Adipose tissue (tissue), 3 donors: ENCODE data around the gene FRMD1. TPM values are rescaled to one million over a fixed set of nuclear protein-coding genes. Genes with fewer than 3 reads are reported as not detected.

Source experiments
- H3K27ac ChIP-seq: one replicate; pipeline ENCODE4 v1.5.1; 2013; ENCODE audit warnings: low read depth, low read length
- WGBS, 3 donors: extraction: QIAGEN DNeasy Blood & Tissue Kit; methylation state at CpG; one replicate each; pipeline ENCODE4 v1.1.7; 2013; 5-methylcytosine and 5-hydroxymethylcytosine counted together
- polyA plus RNA-seq, 3 donors: library from polyadenylated mRNA; stranded (reverse); fragments of 200-250 nt; gene quantifications; one replicate each; pipeline ENCODE4 v1.2.3, GENCODE V29; 2013
- donor health status: healthy with polysubstance abuse.
- donor health status: Bipolar disorder and iron deficiency.
- donor health status: healthy.

The FRMD1 gene
- polyA plus RNA-seq, 3 donors: 0.06 to 2.6 (median 1.3) TPM

DNA sequence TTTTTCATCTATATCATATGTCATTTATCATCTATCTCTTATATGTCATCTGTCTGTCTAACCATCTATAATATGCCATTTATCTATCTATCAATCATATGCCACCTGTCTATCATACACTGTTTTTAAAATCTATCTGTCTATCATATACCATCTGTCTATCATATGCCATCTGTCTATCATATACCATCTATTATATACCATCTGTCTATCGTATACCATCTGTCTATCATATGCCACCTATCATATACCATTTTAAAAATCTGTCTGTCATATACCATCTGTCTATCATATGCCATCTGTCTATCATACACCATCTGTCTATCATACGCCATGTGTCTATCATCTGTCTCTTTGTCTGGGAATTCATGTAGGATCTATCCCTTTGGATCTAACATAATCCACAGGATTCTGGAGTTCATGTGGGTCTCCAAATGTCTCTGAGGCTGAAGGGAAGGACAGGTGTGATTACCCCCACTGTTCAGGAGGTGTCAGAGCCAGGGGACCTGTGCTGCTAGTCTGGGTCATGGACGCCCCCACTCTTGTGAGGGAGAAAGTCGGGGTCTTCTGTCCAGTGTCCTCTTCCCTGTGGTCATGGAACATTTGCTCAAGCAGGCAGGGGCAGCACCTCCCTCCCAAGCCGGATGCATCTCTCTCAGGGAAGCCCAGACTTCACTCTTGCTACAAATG lies 36.9 kb upstream of the FRMD1 start:
- WGBS, 3 donors: 62 to 91% (median 83%) methylated on average over 5 of the region's 5 CpGs
- H3K27ac ChIP-seq: no peak overlapping the region

GRCh38 chr6:168113226-168113625 lies 34.2 kb upstream of the FRMD1 start:
- H3K27ac ChIP-seq: no peak overlapping the region
- WGBS, 3 donors: 89 to 96% (median 95%) methylated on average over 8 of the region's 8 CpGs

DNA sequence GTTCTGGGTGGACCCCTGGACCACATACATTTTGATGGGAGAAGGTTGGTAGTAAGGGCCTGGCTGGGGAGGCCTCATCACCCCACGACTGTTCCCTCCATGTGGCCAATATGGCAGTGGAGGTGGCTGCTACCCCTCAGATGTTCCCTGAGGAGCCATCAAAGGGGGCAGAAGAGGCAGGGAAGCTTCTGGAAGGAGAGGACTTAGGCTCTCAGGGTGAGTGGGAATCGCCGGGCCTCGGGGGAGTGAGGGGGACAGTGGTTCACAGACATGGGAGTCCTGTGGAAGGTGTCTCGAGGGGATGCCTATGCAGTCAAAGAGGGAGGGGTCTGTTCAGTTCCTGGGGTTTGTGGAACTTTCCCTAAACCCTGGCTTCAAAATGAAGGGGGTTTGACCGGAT lies 32.9 kb upstream of the FRMD1 start:
- WGBS, 3 donors: 89 to 96% (median 90%) methylated on average over 6 of the region's 6 CpGs
- no peak overlapping the region for H3K27ac ChIP-seq

GRCh38 chr6:168110437-168110836 lies 31.4 kb upstream of the FRMD1 start:
- H3K27ac ChIP-seq: no peak overlapping the region
- 80 to 93% (median 87%) methylated on average over 3 of the region's 3 CpGs for WGBS, 3 donors

DNA sequence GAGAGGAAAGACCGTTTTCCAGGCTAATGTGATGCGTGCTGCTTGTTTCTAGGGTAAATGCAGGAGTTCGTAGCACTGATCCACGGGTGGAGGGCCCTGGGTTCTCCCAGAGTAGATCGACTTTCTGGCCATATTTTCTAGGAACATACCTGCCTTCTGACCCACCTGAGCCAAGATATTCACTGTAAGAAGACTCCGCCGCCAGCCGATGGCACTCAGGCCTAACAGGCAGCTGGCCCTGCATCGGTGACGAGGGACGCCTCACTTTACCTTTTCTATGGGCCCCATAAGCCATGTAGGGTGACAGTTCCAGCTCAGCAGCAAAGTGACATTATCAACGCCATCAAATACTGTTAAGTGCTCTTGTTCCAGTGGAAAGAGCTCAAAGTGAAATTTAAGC lies 30.2 kb upstream of the FRMD1 start:
- no peak overlapping the region for H3K27ac ChIP-seq
- 92 to 97% (median 93%) methylated on average over 12 of the region's 12 CpGs for WGBS, 3 donors

DNA sequence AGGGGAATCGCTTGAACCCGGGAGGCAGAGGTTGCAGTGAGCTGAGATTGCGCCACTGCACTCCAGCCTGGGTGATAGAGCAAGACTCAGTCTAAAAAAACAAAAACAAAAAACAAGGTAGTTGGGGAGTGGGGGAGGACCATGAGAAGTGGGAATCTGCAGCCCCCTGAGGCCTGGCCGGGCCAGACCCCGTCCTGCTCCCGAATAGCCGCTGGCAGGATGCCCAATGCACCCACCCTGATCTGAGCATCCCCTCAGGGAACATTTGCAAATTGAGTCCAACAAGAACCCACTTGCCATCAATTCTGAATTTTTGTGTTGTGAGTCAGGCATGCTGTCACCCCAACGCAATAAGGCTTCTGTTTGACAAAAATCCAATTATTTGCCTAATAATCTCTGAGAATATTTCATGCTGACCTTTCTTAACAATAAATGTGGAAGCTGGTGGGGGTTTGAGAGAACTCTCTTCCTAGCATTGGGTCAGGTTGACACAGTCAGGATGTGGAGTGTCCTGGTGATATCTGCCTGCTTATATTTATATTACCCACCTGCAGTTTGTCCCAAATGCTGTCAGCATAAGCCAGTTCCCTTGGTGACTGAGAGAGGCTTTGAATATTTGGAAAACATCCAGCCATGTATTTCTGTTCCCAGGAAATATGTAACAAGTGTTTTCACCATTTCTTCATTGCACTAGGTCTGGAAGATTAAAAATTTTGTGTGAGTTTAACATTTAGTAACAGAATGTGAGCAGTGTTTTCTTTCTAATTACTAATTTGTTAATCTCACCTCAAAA lies 28.4 kb upstream of the FRMD1 start:
- H3K27ac ChIP-seq: no peak overlapping the region
- 71 to 77% (median 72%) methylated on average over 8 of the region's 8 CpGs for WGBS, 3 donors

- 77 to 91% (median 87%) methylated on average over 3 of the region's 3 CpGs for WGBS, 3 donors
- no peak overlapping the region for H3K27ac ChIP-seq
Observed at GRCh38 chr6:168106633-168107005, 27.6 kb upstream of the FRMD1 start.

DNA sequence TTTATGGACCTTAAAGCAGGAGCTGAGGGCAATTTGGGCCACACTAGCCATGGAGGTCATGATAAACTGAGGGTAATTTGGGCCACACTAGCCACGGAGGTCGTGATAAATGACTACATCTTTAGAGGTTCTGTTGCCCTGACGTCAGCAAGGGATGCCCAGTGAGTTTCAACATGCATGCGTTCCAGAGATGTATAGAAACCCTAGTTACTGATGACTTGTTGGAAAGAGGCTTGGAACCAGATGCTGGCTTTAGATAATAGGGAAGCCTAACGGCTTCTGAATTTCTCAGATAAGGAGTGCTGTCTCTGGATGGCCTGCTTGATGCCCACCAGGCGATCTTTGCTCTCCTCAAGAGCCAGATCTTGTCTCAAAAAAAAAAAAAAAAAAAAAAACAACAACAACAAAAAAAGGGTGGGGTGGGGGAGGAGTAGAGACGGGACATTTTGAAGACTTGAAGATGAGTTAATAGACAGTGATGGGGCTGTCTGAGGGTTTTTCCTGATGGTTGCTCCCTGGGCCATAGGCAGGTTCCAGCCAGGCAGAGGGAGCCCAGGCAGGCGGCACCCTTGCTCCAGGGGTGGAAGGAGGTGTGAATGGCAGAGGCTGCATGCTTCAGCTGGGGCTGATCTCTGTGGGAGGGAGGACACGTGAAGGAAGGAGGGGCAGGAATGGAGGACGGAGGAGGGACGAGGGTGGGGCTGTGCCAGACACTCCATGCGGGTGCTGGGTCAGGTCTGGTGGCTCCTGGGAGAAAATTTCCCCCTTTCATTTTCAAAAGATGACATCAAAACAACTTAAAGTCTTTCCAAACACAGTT lies 27.0 kb upstream of the FRMD1 start:
- WGBS, 3 donors: 75 to 81% (median 78%) methylated on average over 12 of the region's 12 CpGs
- H3K27ac ChIP-seq: no peak overlapping the region

DNA sequence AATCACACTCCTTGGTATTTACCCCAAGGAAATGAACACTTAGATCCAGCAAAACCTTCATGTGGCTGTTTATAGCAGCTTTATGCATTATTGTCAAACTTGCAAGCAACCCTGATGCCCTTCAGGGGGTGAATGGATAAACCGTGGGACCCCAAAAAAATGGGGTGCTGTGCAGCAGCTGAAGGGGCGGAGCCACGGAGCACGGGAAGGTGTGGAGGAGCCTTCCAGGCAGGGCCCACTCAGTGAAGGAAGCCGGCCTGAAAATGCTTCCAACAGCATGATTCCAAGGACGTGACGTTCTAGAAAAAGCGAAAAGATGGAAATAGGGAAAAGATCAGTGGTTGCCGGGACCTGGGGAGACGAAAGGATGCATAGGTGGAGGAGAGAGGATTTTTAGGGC lies 25.6 kb upstream of the FRMD1 start:
- no peak overlapping the region for H3K27ac ChIP-seq
- 88% methylated on average over 10 of the region's 10 CpGs for WGBS, 3 donors

- no peak overlapping the region for H3K27ac ChIP-seq
- WGBS, 3 donors: 72 to 89% (median 72%) methylated on average over 19 of the region's 19 CpGs
Observed at GRCh38 chr6:168103050-168103830, 24.2 kb upstream of the FRMD1 start.

DNA sequence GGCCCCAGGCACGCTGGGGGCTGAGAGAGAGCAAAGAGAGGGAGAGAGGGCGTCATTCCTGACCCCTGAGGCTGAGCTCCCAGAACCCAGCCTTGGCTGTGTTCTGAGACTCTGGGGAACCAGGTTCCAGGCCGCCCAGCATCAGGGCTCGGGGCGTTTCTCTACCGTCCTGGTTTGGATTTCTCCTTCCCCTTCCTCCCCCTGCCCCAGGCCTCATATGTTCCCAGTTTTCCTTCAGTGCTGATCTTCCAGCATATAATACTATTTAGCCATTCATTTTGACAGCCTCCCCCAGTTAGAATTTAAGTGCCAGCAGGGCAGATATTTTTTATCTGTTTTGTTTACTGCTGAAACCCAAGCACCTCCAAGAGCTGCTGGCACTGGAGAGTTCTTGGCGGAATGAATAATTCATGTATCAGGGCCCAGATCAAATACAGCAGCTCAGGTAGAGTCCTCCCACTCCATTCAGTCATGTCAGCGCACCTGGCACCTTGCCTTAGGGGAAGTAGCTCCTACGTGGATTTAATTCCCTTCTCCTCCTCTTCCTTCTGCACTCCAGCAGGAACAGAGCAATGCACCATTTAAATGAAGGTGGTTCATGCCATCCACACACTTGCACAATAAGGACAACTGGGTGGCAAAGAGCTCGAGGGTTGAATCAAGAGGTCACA lies 23.4 kb upstream of the FRMD1 start:
- 51 to 63% (median 58%) methylated on average over 9 to 10 of the region's 10 CpGs for WGBS, 3 donors
- H3K27ac ChIP-seq: no peak overlapping the region

- WGBS, 3 donors: 19 to 37% (median 21%) methylated on average over 48 to 61 of the region's 61 CpGs
Observed at GRCh38 chr6:168101590-168102314, 22.7 kb upstream of the FRMD1 start.

GRCh38 chr6:168100803-168101589 lies 22.0 kb upstream of the FRMD1 start:
- 6 to 18% (median 11%) methylated on average over 33 to 52 of the region's 52 CpGs for WGBS, 3 donors
- H3K27ac ChIP-seq: no peak overlapping the region

More at GRCh38 chr6:168101590-168102314, 22.7 kb upstream of the FRMD1 start:
- H3K27ac ChIP-seq: no peak overlapping the region

DNA sequence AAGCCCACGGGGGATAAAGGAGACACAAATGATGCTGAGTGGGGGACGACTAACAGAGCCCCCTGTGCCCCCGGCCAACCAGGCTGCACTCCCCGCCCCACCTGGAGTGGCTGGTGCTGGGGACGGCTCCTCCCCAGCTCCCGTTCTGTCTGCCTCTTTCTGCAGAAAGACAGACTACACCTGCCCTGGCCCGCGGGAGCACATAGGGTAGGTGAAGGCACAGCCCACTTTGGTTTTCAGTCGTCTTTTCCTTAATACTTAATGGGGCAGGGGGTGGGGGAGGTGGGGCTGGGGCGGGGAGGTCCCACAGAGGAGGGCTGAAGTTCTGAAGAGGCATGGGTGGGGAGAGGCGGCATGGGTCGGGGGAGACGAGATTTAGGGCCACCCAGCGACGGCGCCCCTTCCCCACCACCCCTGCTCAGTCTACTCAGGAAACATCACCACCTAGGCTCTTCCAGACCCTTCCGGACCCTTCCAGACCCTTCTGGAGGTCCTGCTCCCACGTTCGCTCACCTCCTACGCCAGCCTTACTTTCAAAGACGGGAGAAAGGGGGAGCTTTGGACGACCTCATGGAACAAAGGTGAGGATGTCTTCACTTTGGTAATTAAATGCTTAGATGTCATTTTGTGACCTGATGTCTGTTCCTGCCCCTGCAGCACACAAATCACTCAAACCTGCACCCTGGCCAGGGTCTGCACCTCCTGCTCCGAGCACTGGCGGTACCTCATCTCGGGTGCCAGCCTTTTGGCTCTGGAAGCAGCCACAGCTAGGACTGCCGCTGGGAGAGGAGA lies 21.2 kb upstream of the FRMD1 start:
- WGBS, 3 donors: 81 to 87% (median 86%) methylated on average over 22 to 26 of the region's 26 CpGs
- H3K27ac ChIP-seq: no peak overlapping the region

GRCh38 chr6:168099201-168100010 lies 20.4 kb upstream of the FRMD1 start:
- no peak overlapping the region for H3K27ac ChIP-seq
- 62 to 80% (median 64%) methylated on average over 23 of the region's 23 CpGs for WGBS, 3 donors
